MCF 10A (cell line): ENCODE data around the gene VWA3B. TPM values are rescaled to one million over a fixed set of nuclear protein-coding genes. Genes with fewer than 3 reads are reported as not detected.

Experiments
- BruUV-seq: library from RNA; stranded (reverse); fragments of 400-500 nt; replicated peaks from 2 replicates; lab custom pipeline; 2021; lab: Mats Ljungman, UMichigan
- CTCF ChIA-PET: fragments of 300-600 bp; sonication (Branson Sonifier 250); formaldehyde crosslinking; extraction: SDS; loops from one replicate; lab custom pipeline; 2021; ENCODE audit warnings: antibody characterized with exemption, inconsistent platforms; lab: Yijun Ruan, JAX
- POLR2A ChIA-PET: fragments of 300-600, 350-650 bp; sonication (Branson Sonifier 250); formaldehyde crosslinking; extraction: SDS; loops from one replicate; lab custom pipeline; 2020; ENCODE audit warnings: antibody characterized with exemption, inconsistent platforms; lab: Yijun Ruan, JAX
- DNase-seq: peaks from one replicate; pipeline ENCODE4 v3.0.0-alpha.2; 2018; ENCODE audit not compliant: unreplicated experiment
- H3K27ac Mint-ChIP-seq: one replicate; pipeline ENCODE4 v1.8.0; 2022; ENCODE audit warnings: mild to moderate bottlenecking, low read depth, mixed read lengths; ENCODE audit not compliant: unreplicated experiment
- H3K27me3 Mint-ChIP-seq: one replicate; pipeline ENCODE4 v1.8.0; 2022; ENCODE audit warnings: mixed read lengths; ENCODE audit not compliant: insufficient read depth, unreplicated experiment
- H3K36me3 Mint-ChIP-seq: one replicate; pipeline ENCODE4 v1.8.0; 2022; ENCODE audit warnings: mild to moderate bottlenecking, moderate library complexity, mixed read lengths; ENCODE audit not compliant: insufficient read depth, unreplicated experiment
- H3K4me1 Mint-ChIP-seq: one replicate; pipeline ENCODE4 v1.8.0; 2022; ENCODE audit warnings: mixed read lengths; ENCODE audit not compliant: insufficient read depth, unreplicated experiment
- H3K4me3 Mint-ChIP-seq: one replicate; pipeline ENCODE4 v1.8.0; 2022; ENCODE audit warnings: mild to moderate bottlenecking, moderate library complexity, mixed read lengths; ENCODE audit not compliant: unreplicated experiment
- H3K9me3 Mint-ChIP-seq: one replicate; pipeline ENCODE4 v1.8.0; 2022; ENCODE audit warnings: mixed read lengths; ENCODE audit not compliant: unreplicated experiment
- intact Hi-C: fragments of 100-400 bp; cut with micrococcal nuclease; formaldehyde crosslinking; loops from 2 replicates; pipeline ENCODE4 v1.14.1; 2022
- total RNA-seq: library from RNA; stranded (reverse); gene quantifications from 2 replicates; pipeline ENCODE4 v1.2.3, GENCODE V29; 2022
- TF ChIP-seq, protein P1 (sequence below): fragments of 200-600 bp; IDR thresholded peaks from one replicate; pipeline ENCODE4 v1.8.0; 2022; ENCODE audit warnings: antibody characterized with exemption, mild to moderate bottlenecking; ENCODE audit not compliant: unreplicated experiment

The VWA3B gene
- total RNA-seq, 1 experiment from 2014 or later: not detected

- H3K27me3 Mint-ChIP-seq: peaks cover 23% of the 10 kb centered on the region
- H3K36me3 Mint-ChIP-seq: no peaks in the 10 kb centered on the region
- no peak overlapping the region for H3K27ac Mint-ChIP-seq
- H3K4me1 Mint-ChIP-seq: no peaks in the 10 kb centered on the region
- POLR2A ChIA-PET: no interaction called here
- CTCF ChIA-PET: interaction anchor here (0.7 kb wide), 1 partner anchor 27 kb away, joined by 3 read pairs; no protein-coding TSS in a partner anchor
- intact Hi-C loops: no loop called here
- peaks cover 8% of the 10 kb centered on the region for H3K9me3 Mint-ChIP-seq
- TF ChIP-seq, protein P1, sequence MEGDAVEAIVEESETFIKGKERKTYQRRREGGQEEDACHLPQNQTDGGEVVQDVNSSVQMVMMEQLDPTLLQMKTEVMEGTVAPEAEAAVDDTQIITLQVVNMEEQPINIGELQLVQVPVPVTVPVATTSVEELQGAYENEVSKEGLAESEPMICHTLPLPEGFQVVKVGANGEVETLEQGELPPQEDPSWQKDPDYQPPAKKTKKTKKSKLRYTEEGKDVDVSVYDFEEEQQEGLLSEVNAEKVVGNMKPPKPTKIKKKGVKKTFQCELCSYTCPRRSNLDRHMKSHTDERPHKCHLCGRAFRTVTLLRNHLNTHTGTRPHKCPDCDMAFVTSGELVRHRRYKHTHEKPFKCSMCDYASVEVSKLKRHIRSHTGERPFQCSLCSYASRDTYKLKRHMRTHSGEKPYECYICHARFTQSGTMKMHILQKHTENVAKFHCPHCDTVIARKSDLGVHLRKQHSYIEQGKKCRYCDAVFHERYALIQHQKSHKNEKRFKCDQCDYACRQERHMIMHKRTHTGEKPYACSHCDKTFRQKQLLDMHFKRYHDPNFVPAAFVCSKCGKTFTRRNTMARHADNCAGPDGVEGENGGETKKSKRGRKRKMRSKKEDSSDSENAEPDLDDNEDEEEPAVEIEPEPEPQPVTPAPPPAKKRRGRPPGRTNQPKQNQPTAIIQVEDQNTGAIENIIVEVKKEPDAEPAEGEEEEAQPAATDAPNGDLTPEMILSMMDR: no peak
- BruUV-seq: no TSS peak
- no peak overlapping the region for H3K4me3 Mint-ChIP-seq
- no peak for DNase-seq
These were observed 254.3 kb downstream of the VWA3B start for GRCh38 chr2:98341241-98341640.

DNA sequence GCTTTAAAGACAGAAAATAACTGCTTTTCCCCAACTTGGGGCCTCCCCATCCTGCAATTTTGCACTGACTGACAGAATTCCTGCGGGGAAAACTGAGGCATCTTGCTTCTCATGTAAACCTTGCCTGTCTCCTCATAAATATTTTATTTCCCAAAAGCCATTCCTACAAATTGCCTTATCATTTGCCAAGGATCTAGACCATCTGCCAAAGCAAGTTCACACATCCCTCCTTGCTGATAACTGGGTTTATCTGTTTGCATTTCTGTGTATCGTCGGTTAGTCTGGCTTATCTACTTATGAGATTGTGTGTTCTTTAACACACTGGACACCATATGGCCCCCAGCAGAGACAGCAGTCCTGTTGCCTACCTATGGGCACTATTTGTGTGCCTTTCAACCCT, 256.3 kb downstream of the VWA3B start:
- Mint-ChIP-seq H3K4me3 (no peak overlapping the region), H3K27ac (no peak overlapping the region), H3K27me3 (peaks cover 25% of the 10 kb centered on the region), H3K9me3 (no peaks in the 10 kb centered on the region), H3K4me1 (no peaks in the 10 kb centered on the region), H3K36me3 (no peaks in the 10 kb centered on the region)
- ChIA-PET CTCF (no interaction called here), POLR2A (no interaction called here)
- no peak for DNase-seq
- intact Hi-C loops: no loop called here
- TF ChIP-seq, protein P1: no peak
- BruUV-seq: no TSS peak

GRCh38 chr2:98346311-98347236, 259.6 kb downstream of the VWA3B start, which contains the start of gene CNGA3:
Gene CNGA3 (plus strand): TSS chr2:98346456. CDS start chr2:98369976, 23,520 bp downstream.
- no TSS peak for BruUV-seq
- no peak for DNase-seq
- CTCF ChIA-PET: no interaction called here
- POLR2A ChIA-PET: no interaction called here
- Mint-ChIP-seq H3K4me1 (no peaks in the 10 kb centered on the region), H3K27ac (no peak within 1 kb of the TSS), H3K27me3 (peaks cover 25% of the 10 kb centered on the region), H3K36me3 (no peaks in the 10 kb centered on the region), H3K9me3 (no peaks in the 10 kb centered on the region), H3K4me3 (no peak within 1 kb of the TSS)
- intact Hi-C loops: no loop called here
- TF ChIP-seq, protein P1: no peak

GRCh38 chr2:98347298-98348065, 260.5 kb downstream of the VWA3B start:
- Mint-ChIP-seq H3K4me3 (no peak overlapping the region), H3K27me3 (peaks cover 25% of the 10 kb centered on the region), H3K9me3 (no peaks in the 10 kb centered on the region), H3K27ac (no peak overlapping the region), H3K36me3 (no peaks in the 10 kb centered on the region), H3K4me1 (no peaks in the 10 kb centered on the region)
- TF ChIP-seq, protein P1: no peak
- ChIA-PET CTCF (no interaction called here), POLR2A (no interaction called here)
- intact Hi-C loops: no loop called here
- no TSS peak for BruUV-seq
- DNase-seq: no peak
